LNCaP clone FGC (cell line): ENCODE results near the gene NRG3.

Source experiments
- DNase-seq: peaks from one replicate; pipeline ENCODE4 v3.0.0-alpha.2; 2011; ENCODE audit warnings: low read depth
- H3K4me3 ChIP-seq: 2 replicates; pipeline ENCODE4 v1.5.1; 2011; ENCODE audit warnings: mild to moderate bottlenecking, low read depth, low read length, control low read depth
- CTCF ChIP-seq: IDR thresholded peaks from 2 replicates; pipeline ENCODE4 v1.5.1; 2012; ENCODE audit warnings: mild to moderate bottlenecking; ENCODE audit not compliant: control insufficient read depth, insufficient read depth; ENCODE audit errors: extremely low read depth

The NRG3 gene

DNA sequence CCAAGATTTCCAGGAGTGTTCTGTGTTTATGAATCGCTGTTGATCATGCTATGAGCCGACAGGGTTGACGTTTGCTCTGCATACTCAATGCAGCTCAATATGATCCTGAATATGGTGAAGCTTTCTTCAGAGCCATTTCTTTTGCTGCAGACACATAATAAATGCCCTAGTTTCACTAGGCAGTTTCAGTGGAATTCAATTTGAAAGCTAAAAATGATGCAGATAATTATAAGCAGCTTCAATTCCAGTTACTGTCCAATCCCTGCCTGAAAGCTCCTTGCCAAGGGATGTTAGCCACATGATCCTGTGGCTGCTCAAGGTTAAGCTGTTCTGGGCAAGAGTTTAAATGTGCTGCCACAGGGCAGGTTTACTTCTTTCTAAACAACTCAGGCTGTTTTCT lies 805.6 kb downstream of the NRG3 start:
- no peak for TF ChIP-seq CTCF
- DNase-seq = no peak
- H3K4me3 ChIP-seq = no peak overlapping the region

- no peak overlapping the region for H3K4me3 ChIP-seq
- no peak for TF ChIP-seq CTCF
- no peak for DNase-seq
Observed at GRCh38 chr10:82683945-82684344, 809.0 kb downstream of the NRG3 start.

DNA sequence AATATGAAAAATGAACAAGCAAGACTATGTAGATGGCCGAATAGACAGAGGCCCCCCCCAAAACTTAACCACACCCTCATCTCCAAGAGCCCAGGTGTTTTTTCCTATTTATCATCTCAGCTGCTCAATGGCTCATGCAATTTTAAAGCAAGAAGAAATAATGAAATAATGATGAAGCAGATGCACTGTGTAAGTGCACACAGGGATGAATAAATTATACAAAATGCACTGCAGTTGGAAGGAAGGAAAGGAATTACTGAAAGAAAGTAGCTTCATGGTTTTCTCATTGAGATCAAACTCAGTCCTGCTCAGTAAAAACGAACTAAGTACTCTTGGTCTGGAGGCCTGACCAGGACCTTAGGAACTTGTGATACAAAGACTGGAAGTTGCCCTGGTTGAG lies 810.1 kb downstream of the NRG3 start:
- DNase-seq = no peak
- no peak overlapping the region for H3K4me3 ChIP-seq
- no peak for TF ChIP-seq CTCF

DNA sequence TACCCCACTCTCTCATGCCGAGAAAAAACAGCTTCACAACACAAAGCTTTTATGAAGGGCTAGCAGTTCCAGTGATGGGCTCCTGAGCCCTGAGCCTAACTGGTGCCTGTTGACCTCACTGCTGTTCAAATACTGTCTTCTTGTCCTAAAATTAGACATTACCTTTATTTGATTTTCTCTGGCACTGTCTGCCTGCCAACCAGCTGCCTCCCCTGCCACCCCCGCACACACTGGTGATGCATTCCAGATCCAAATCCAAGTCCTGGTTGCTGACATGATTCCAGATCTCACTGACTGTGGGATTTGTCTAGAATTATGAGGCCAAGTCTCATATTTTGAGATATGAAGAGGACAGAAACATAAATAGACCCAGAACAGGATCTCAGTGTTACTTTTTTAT lies 816.2 kb downstream of the NRG3 start:
- TF ChIP-seq CTCF = no peak
- no peak overlapping the region for H3K4me3 ChIP-seq
- no peak for DNase-seq

- no peak overlapping the region for H3K4me3 ChIP-seq
- TF ChIP-seq CTCF = no peak
- no peak for DNase-seq
Observed at GRCh38 chr10:82692458-82692857, 817.5 kb downstream of the NRG3 start.

DNA sequence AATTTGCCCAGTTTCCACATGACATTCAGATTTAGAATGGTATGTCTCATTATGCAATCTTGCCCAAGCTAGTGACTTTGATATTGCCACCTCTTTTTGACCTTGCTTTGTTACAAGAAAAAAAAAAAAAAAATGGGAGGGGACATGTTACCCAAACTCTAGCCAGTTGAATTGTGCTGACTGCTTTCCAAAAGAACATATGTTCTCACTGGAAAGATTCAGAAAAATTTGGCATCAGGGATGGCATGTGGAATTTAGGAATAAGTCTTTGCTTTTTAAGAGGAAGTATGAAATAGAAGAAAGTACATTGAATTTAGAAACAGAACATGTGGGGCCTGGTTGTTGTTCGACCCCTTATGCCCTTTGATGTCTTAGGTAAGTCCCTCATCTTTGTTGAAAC lies 846.8 kb downstream of the NRG3 start:
- no peak overlapping the region for H3K4me3 ChIP-seq
- DNase-seq = no peak
- no peak for TF ChIP-seq CTCF

GRCh38 chr10:82722273-82722672 lies 847.3 kb downstream of the NRG3 start:
- H3K4me3 ChIP-seq = no peak overlapping the region
- DNase-seq = no peak
- no peak for TF ChIP-seq CTCF
